GM21737 (cell line): Measurements from ENCODE around the gene FGF3.

Experiments used
- ATAC-seq: cut with Tn5 transposase; IDR thresholded peaks from one replicate; pipeline ENCODE4 v1.9.1; 2021; ENCODE audit warnings: mild to moderate bottlenecking, moderate library complexity; ENCODE audit not compliant: unreplicated experiment

The FGF3 gene

DNA sequence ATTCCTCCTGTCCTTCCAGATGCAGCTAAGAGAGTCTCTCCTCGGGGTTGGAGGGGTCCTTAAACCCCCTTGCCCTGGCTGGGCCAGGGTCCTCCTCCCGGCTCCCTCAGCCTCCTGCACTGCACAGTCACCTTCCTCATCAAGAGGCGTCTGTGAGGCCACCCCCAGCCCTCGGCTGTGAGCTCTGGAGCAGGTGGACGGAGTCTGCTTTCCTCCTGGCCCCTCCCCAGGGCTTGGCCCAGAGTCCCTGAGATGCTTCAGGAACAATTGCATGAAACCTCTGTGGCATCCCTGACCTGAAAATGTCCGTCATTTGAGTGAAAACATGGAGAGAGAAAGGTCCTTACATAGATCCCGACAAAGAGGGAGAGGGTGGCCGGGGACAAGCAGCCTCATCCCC is 6.7 kb upstream of the FGF3 start:
- no peak for ATAC-seq

DNA sequence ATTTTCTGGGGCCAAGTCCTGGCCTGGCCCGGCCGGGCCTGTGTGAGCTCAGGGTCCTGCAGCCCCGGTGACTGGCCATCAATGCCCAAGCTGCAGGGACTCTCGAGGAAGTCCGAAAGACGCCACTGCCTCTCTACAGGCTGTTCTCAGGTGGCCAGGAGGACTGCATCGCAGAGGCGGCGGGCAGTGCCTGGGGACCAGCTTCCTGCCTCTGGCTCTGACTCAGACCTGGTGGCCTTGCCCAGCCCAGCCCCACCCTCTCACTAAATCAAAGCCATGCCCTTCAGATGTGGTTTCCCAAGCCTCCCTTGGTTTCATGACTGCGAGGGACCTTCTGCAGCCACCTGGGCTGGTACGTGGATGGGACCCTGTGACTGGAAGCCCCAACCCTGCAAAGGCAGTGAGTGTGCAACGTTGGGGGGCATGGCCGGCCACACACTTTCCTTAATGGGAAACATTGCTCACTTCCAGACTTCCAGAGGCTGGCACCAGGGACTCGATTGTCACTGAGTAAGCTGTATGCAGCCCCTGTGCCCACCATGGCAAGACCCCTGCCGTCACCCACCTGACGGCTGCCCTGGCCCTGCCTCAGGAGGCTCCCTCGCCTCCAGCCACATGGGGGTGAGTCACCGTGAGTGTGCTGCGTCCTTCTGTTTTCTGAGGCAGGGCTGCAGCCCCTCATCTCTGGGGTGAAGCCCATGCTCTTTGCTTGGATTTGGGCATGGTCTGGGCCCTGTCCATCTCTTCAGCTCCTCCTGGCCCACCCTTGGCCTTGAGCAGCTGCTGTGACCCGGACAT is 6.0 kb upstream of the FGF3 start:
- no peak for ATAC-seq

GRCh38 chr11:69823641-69824265 is 4.5 kb upstream of the FGF3 start:
- no peak for ATAC-seq

- no peak for ATAC-seq
Observed at GRCh38 chr11:69822676-69823494, 3.7 kb upstream of the FGF3 start.

GRCh38 chr11:69821511-69822040 is 2.4 kb upstream of the FGF3 start:
- no peak for ATAC-seq

DNA sequence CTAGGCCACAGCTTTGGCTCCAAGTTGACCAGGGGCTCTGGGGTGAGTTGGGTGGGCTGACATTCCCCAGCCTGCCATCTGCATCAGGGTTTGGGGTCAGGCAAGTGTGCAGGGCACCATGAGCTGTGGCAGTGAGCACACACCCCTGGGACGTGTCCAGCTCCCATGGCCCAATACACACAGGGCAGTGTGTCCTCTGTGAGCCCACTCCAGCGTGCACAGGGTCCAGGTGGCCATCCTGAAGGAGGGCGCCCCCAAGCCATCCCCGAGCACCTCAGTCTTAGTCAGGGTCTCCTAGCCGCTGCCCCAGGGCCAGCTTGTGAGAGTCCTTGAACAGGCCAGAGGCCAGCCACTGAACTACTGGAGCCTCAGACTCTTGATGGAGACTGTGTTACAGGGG is 1.2 kb upstream of the FGF3 start:
- ATAC-seq, result no peak

GRCh38 chr11:69819541-69820070 is 390 bp upstream of the FGF3 start:
- no peak for ATAC-seq

- no peak for ATAC-seq
Observed at GRCh38 chr11:69818231-69818602, 999 bp downstream of the FGF3 start.

DNA sequence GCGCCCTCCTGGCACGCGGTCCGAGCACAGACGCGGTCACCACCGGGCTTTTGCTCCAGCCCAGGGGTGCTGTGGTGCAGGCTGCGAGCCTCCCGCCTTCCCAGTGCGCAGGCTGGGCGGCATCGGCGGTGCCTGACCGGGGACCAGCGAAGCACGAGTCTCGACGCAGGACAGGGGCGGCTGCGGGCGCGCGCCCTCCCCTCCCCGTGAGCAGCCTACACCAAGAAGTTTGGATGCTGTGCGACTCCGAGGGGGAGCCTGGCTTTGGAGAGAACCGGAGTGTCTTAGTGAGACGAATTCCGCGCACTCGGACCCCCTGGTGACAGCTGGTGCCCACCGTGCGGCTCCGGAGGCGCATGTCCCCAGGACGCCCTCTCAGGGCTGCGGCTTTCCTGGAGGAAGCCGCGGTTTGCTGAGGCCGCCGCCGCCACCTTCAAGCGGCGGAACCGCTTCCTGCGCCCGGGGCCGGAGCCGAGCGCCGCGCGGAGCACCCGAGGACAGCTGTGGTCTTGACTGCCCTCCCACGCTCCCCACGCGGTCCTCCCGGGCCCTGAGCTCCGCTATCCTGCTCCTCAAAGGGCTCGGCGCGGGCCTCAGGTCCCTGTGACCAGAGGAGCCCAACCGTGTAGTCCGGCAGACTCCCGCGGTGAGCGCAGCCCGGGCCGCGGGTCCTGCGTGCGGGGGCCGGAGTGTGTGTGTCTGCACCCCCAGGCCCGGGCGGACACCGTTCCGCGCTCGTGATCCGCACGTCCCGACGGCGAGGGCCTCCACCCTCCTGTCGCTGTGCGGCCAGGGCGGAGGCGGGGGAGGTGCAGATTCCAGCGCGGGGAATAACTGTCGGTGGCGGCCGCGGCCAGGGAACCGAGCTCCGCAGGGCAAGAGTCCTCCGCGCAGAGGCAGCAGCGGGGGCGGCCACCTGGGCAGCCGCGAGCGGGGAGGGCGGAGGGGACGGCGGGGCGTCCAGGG is 1.7 kb downstream of the FGF3 start:
- ATAC-seq, result no peak

- ATAC-seq, result no peak
Observed at GRCh38 chr11:69816671-69817070, 2.5 kb downstream of the FGF3 start.

GRCh38 chr11:69815973-69816372 is 3.2 kb downstream of the FGF3 start:
- no peak for ATAC-seq

DNA sequence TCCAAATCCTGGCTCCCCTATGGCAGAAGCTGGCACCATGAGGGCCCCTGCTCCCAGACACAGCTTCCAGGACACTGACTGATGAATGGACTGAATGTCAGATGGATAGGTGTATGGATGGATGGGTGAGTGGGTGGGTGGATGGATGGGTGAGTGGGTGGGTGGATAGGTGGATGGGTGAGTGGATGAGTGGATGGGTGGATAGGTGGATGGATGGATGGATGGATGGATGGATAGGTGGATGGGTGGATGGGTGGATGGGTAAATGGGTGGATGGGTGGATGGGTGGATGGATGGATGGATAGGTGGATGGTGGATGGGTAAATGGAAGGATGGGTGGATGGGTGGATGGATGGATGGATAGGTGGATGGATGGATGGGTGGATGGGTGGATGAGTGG is 4.3 kb downstream of the FGF3 start:
- no peak for ATAC-seq

DNA sequence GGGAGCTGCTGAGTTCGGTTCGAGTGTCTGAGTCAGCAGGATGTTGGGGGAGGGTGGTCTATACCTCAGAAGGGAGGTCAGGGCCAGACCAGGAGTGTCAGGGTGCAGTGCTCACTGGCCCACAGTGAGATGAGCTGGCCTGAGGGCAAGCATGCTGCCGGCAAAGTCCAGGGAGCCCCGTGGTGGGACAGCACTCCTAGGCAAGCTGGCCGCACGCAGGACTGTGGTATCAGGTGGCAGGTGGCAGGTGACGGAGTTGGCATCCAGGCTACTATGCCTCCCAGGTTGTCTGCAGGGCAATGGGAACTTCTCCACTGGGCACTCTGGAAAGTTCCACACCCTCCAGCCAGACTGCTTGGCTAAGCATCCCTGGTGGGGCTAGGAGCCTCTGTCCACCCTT is 4.8 kb downstream of the FGF3 start:
- no peak for ATAC-seq

- ATAC-seq, result no peak
Observed at GRCh38 chr11:69813839-69814238, 5.4 kb downstream of the FGF3 start.

- no peak for ATAC-seq
Observed at GRCh38 chr11:69812946-69813345, 6.3 kb downstream of the FGF3 start.

GRCh38 chr11:69812256-69812655 is 7.0 kb downstream of the FGF3 start:
- no peak for ATAC-seq

GRCh38 chr11:69811431-69811830 is 7.8 kb downstream of the FGF3 start:
- ATAC-seq, result no peak

- no peak for ATAC-seq
Observed at GRCh38 chr11:69810289-69811118, 8.7 kb downstream of the FGF3 start.

DNA sequence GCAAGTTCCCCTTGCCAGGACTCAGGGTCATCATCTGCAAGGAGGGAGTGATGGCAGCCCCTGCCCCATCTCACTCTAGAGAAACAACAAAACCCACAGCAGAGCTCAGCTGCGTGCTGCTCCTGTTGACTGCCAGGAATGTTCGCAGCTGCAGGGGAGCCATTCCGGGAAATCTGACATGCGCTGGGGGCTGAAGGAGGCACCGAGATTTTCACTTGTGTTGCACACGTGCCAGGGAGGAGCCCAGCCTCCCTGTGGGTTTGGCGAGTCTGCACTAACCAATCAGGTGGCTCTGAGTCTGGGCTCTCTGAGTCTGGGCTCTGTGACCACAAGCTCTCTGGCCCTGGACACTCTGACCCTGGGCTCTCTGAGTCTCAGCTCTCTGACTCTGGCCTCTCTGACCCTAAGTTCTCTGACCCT is 10.5 kb downstream of the FGF3 start:
- ATAC-seq, result no peak
